Panc1 (cell line): ENCODE data around the gene TMEM178A. TPM values are rescaled to one million over a fixed set of nuclear protein-coding genes. Genes with fewer than 3 reads are reported as not detected.

Source experiments
- ATAC-seq: fragments of 200-7000 bp; cut with Tn5 transposase; 2 replicates; pipeline ENCODE4 v1.9.1; 2020; ENCODE audit warnings: mild to moderate bottlenecking, moderate library complexity
- BruUV-seq: library from RNA; stranded (reverse); fragments of 400-500 nt; replicated peaks from 2 replicates; lab custom pipeline; 2021; lab: Mats Ljungman, UMichigan
- CTCF ChIA-PET: fragments of 300-600 bp; sonication (Branson Sonifier 250); formaldehyde crosslinking; loops from one replicate; lab custom pipeline; 2022; ENCODE audit warnings: antibody characterized with exemption; lab: Charles Lee
- POLR2A ChIA-PET: fragments of 300-600 bp; sonication (Branson Sonifier 250); formaldehyde crosslinking; loops from one replicate; lab custom pipeline; 2022; ENCODE audit warnings: antibody characterized with exemption; lab: Charles Lee
- DNase-seq: peaks from one replicate; pipeline ENCODE4 v3.0.0-alpha.2; 2010; ENCODE audit warnings: low read depth, low spot score
- H3K27ac ChIP-seq: 2 replicates; pipeline ENCODE4 v1.5.1; 2011; ENCODE audit warnings: mild to moderate bottlenecking, low read length, inconsistent platforms
- H3K27me3 ChIP-seq: fragments of 200-500 bp; sonication (Bioruptor generic); 2 replicates; pipeline ENCODE4 v1.6.0; 2014; ENCODE audit warnings: low read length, inconsistent platforms; ENCODE audit not compliant: control insufficient read depth, insufficient read depth
- H3K36me3 ChIP-seq: fragments of 200-500 bp; sonication (Bioruptor generic); 2 replicates; pipeline ENCODE4 v1.5.1; 2014; ENCODE audit warnings: inconsistent platforms, mild to moderate bottlenecking, low read length, moderate library complexity; ENCODE audit not compliant: control insufficient read depth, insufficient read depth
- H3K4me1 ChIP-seq: 2 replicates; pipeline ENCODE4 v1.5.1; 2011; ENCODE audit warnings: inconsistent platforms, mild to moderate bottlenecking, low read length, moderate library complexity; ENCODE audit not compliant: control insufficient read depth, insufficient read depth
- H3K4me3 ChIP-seq, 2 experiments: 2 replicates each; pipeline ENCODE4 v1.5.1; 2011 to 2012; ENCODE audit warnings: low read depth in 2 of 2, low read length in 2 of 2, mild to moderate bottlenecking in 2 of 2, inconsistent platforms in 1 of 2, moderate library complexity in 1 of 2
- H3K9me3 ChIP-seq: fragments of 200-500 bp; sonication (Bioruptor generic); 2 replicates; pipeline ENCODE4 v1.5.1; 2014; ENCODE audit warnings: low read depth, mild to moderate bottlenecking, inconsistent platforms, low read length, moderate library complexity; ENCODE audit not compliant: control insufficient read depth, insufficient read depth
- CTCF ChIP-seq: fragments of 450-650 bp; IDR thresholded peaks from 2 replicates; pipeline ENCODE4 v1.5.1; 2017; ENCODE audit warnings: mild to moderate bottlenecking
- POLR2AphosphoS5 ChIP-seq: IDR thresholded peaks from 2 replicates; pipeline ENCODE4 v1.6.1; 2012; ENCODE audit warnings: mild to moderate bottlenecking, low read depth, low read length, moderate library complexity
- SIN3A ChIP-seq: IDR thresholded peaks from 2 replicates; pipeline ENCODE4 v1.6.1; 2012; ENCODE audit warnings: low read depth, mild to moderate bottlenecking, low read length, moderate library complexity, borderline replicate concordance; ENCODE audit not compliant: insufficient read depth
- TCF7L2 ChIP-seq: IDR thresholded peaks from 2 replicates; pipeline ENCODE4 v1.6.1; 2011; ENCODE audit warnings: mild to moderate bottlenecking, low read depth, low read length, inconsistent platforms
- in situ Hi-C: cut with HindIII; loops from 2 replicates; pipeline ENCODE4 v1.10.0; 2016; ENCODE audit warnings: low sequenced_read_pairs, low pct_unique_long_range_greater_than_20kb
- intact Hi-C: fragments of 100-400 bp; cut with micrococcal nuclease; formaldehyde crosslinking; loops from one replicate; pipeline ENCODE4 v1.10.0; 2022; ENCODE audit not compliant: unreplicated experiment
- total RNA-seq: library from RNA; stranded (reverse); gene quantifications from one replicate; pipeline ENCODE4 v1.2.1, GENCODE V29; 2021; ENCODE audit not compliant: unreplicated experiment
- TF ChIP-seq, protein P1 (sequence below), 2 experiments: IDR thresholded peaks; 2 replicates each; pipeline ENCODE4 v1.6.1; 2011 to 2012; ENCODE audit warnings: low read depth in 2 of 2, control low read depth in 1 of 2, low read length in 1 of 2, mild to moderate bottlenecking in 1 of 2, moderate library complexity in 1 of 2; ENCODE audit not compliant: insufficient read depth in 1 of 2

TMEM178A gene
- total RNA-seq, 1 experiment from 2014 or later: not detected

DNA sequence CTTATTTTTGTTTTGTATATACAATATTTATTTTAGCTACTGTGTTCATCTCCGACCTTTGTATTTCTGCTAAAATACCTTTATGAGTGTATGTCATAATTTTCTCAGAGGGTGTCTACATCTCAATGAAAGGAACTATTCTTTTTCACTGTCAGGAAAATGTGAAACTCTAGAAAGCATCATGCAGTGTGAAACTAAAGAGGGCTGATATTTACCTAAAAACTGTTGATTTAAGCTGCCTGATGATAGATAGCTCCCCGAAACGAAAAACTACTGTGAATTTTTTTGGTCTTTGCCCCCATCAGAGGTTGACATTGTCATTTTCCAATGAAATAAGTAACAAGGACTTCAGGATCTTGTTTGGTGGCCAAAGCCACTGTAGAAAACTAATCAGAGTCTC, 38.8 kb downstream of the TMEM178A start:
- TF ChIP-seq SIN3A (no peak), CTCF (no peak), TCF7L2 (no peak)
- TF ChIP-seq, protein P1, sequence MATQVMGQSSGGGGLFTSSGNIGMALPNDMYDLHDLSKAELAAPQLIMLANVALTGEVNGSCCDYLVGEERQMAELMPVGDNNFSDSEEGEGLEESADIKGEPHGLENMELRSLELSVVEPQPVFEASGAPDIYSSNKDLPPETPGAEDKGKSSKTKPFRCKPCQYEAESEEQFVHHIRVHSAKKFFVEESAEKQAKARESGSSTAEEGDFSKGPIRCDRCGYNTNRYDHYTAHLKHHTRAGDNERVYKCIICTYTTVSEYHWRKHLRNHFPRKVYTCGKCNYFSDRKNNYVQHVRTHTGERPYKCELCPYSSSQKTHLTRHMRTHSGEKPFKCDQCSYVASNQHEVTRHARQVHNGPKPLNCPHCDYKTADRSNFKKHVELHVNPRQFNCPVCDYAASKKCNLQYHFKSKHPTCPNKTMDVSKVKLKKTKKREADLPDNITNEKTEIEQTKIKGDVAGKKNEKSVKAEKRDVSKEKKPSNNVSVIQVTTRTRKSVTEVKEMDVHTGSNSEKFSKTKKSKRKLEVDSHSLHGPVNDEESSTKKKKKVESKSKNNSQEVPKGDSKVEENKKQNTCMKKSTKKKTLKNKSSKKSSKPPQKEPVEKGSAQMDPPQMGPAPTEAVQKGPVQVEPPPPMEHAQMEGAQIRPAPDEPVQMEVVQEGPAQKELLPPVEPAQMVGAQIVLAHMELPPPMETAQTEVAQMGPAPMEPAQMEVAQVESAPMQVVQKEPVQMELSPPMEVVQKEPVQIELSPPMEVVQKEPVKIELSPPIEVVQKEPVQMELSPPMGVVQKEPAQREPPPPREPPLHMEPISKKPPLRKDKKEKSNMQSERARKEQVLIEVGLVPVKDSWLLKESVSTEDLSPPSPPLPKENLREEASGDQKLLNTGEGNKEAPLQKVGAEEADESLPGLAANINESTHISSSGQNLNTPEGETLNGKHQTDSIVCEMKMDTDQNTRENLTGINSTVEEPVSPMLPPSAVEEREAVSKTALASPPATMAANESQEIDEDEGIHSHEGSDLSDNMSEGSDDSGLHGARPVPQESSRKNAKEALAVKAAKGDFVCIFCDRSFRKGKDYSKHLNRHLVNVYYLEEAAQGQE (IDR thresholded peaks at IDR 0.05; ENCODE audit: insufficient read depth in 1 of 2, low read depth in 2 of 2, low read length in 1 of 2): no peak
- no peak for ATAC-seq
- no TSS peak for BruUV-seq
- Histone ChIP-seq H3K36me3 (no peaks in the 10 kb centered on the region), H3K9me3 (peaks cover 13% of the 10 kb centered on the region), H3K4me3 (no peak overlapping the region), H3K4me1 (no peaks in the 10 kb centered on the region), H3K27me3 (peaks cover 4% of the 10 kb centered on the region; the same call in 1 of the 2 replicates), H3K27ac (no peak overlapping the region)
- intact Hi-C loops (no loop called here), in situ Hi-C loops (no loop called here)
- ChIA-PET CTCF (no interaction called here), POLR2A (no interaction called here)
- DNase-seq: no peak

DNA sequence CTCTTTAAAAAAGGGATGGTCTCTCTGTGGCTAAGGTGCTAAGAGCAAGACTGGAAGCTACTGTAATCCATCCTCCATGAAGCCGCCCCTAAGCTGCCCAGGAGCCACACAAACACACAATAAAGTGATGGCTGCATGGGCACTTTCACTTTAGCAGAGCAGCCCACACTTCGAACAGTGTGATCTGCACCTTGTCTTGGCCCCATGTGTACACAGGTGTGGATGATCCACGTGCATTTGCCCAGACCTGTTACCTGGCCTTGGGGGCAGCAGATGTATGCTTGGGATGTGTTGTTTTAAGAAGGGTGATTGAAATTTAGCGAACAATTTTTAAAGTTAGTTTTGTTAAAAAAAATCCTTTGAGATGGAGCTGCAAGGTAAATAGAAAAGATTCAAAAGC, 39.9 kb downstream of the TMEM178A start:
- peaks cover 8% of the 10 kb centered on the region; the same call in 1 of the 2 replicates for H3K27me3 ChIP-seq
- intact Hi-C loops (no loop called here), in situ Hi-C loops (no loop called here)
- H3K9me3 ChIP-seq: peaks cover 9% of the 10 kb centered on the region
- H3K4me3 ChIP-seq: no peak overlapping the region
- no TSS peak for BruUV-seq
- CTCF ChIA-PET: no interaction called here
- H3K4me1 ChIP-seq: no peaks in the 10 kb centered on the region
- ATAC-seq (no peak), DNase-seq (no peak)
- H3K27ac ChIP-seq: no peak overlapping the region
- POLR2A ChIA-PET: no interaction called here
- no peak for TF ChIP-seq POLR2AphosphoS5
- no peak for TF ChIP-seq CTCF
- TF ChIP-seq, protein P1 (IDR thresholded peaks at IDR 0.05; ENCODE audit: insufficient read depth in 1 of 2, low read depth in 2 of 2, low read length in 1 of 2): no peak
- TF ChIP-seq SIN3A: no peak
- TF ChIP-seq TCF7L2: no peak
- H3K36me3 ChIP-seq: no peaks in the 10 kb centered on the region
